Mammary epithelial cell (primary cell): ENCODE data around the gene ARHGAP4.

Experiments
- CTCF ChIP-seq, 2 donors: IDR thresholded peaks in 1 of 2; conservative IDR thresholded peaks in 1 of 2; 2 replicates each; pipeline ENCODE4 v1.5.1; 2011 to 2012; ENCODE audit warnings: inconsistent platforms in 2 of 2, low read length in 2 of 2, mild to moderate bottlenecking in 2 of 2, control low read depth in 1 of 2, low read depth in 1 of 2; ENCODE audit not compliant: insufficient read depth in 1 of 2; ENCODE audit errors: extremely low read depth in 1 of 2
- EZH2 ChIP-seq: IDR thresholded peaks from 2 replicates; pipeline ENCODE4 v1.6.1; 2012; ENCODE audit warnings: low read length, inconsistent platforms, borderline replicate concordance

GRCh38 chrX:153875391-153876111 is 50.5 kb downstream of the ARHGAP4 start:
- TF ChIP-seq CTCF (conservative IDR thresholded peaks at IDR 0.05 in 1 of 2, IDR thresholded peaks at IDR 0.05 in 1 of 2; ENCODE audit: extremely low read depth in 1 of 2, insufficient read depth in 1 of 2, low read depth in 1 of 2, low read length in 2 of 2) (no peak), EZH2 (no peak)
